Neutrophil (primary cell): Measurements from ENCODE around the gene GMFB.

Experiments used
- H3K27ac ChIP-seq: fragments of 200-600 bp; sonication (generic); 2 replicates; pipeline ENCODE4 v1.5.1; 2016; ENCODE audit warnings: mild to moderate bottlenecking, moderate library complexity
- H3K27me3 ChIP-seq: fragments of 200-600 bp; sonication (generic); 2 replicates; pipeline ENCODE4 v1.6.0; 2016; ENCODE audit warnings: mild to moderate bottlenecking
- H3K36me3 ChIP-seq: fragments of 200-600 bp; sonication (generic); 2 replicates; pipeline ENCODE4 v1.5.1; 2017
- H3K4me1 ChIP-seq, 2 experiments: fragments of 200-600 bp in 1 of 2; sonication (generic) in 1 of 2; 1 replicate in 1 of 2; 2 replicates in 1 of 2; pipeline versions ENCODE4 v1.5.1 to v1.6.1; 2013 to 2016; ENCODE audit warnings: low read depth in 1 of 2, low read length in 1 of 2, mild to moderate bottlenecking in 1 of 2, moderate library complexity in 1 of 2; ENCODE audit not compliant: control insufficient read depth in 1 of 2, insufficient read depth in 1 of 2
- H3K4me3 ChIP-seq, 2 experiments: fragments of 200-600 bp in 1 of 2; sonication (generic) in 1 of 2; 1 replicate in 1 of 2; 2 replicates in 1 of 2; pipeline ENCODE4 v1.5.1; 2013 to 2016; ENCODE audit warnings: low read depth in 1 of 2, low read length in 1 of 2, mild to moderate bottlenecking in 1 of 2, moderate library complexity in 1 of 2
- H3K9me3 ChIP-seq: fragments of 200-600 bp; sonication (generic); 2 replicates; pipeline ENCODE4 v1.5.1; 2016
- TF ChIP-seq, protein P1 (sequence below): fragments of 200-600 bp; sonication (generic); IDR thresholded peaks from 2 replicates; pipeline ENCODE4 v1.5.1; 2016; ENCODE audit warnings: antibody characterized with exemption

The GMFB gene

DNA sequence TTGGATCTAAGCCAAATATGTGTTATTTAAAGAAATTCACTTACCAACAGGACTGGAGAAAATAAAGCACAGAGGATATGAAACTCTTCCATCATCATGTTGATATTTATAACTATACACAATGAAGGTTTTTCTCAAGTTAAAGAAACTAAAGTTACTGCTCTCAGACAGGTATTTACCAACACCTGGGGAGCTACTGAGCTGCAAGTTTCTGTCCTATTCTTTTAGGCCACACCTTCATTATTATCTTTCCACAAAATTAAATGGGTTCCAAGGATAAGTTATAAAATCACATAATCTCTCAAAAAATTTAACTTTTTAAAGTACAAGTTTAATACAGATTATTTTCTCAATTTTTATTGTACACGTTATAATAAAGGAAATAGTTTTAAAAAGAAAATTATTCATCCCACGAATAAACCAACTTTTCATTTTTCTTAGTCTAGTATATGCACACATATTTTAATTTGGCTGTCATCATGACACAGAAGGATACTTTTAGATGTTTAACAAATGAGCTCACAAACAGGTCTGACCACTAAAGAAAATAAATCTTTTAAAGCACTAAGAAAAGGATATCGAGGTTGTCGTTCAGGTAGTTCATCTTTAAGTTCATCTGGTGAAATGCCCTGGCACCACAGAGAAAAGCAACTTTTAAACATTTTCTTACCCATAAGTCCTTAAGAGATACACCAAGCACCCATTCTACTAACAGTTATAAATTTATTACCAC is 7.8 kb downstream of the GMFB start:
- H3K27ac ChIP-seq: no peak overlapping the region

DNA sequence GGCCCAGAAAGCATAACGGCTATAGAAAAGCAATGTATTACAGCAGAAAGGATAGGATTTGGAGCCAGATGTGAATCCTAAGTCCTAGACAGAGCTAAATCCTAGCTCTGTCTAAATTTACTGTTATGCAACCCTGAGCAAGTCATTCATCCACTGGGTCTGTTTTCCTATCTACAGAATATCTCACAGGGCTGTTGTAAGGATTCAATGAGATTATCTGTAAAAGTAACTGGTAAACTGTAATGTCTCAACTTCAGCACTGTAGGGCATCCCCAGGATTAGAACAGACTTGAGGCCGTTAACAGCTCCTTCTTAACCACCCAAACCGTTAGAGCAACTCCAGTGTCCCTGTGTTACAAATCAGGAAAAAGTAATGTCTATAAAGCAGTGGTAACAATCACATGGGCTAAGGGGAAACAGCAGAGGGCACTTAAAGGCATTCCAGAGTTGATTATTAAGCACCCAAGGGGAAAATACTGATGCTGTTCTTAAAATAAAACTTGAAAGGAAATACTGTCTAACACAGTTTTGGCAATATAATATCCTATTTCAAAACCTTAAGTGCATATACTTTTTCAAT is 10.1 kb downstream of the GMFB start:
- Histone ChIP-seq H3K4me1 (peaks cover 17 to 23% of the 10 kb centered on the region in 2 experiments), H3K27me3 (no peaks in the 10 kb centered on the region), H3K4me3 (no peak overlapping the region), H3K27ac (peak overlapping the region; percentile 9), H3K36me3 (peaks cover 56% of the 10 kb centered on the region), H3K9me3 (no peaks in the 10 kb centered on the region)
- TF ChIP-seq, protein P1, sequence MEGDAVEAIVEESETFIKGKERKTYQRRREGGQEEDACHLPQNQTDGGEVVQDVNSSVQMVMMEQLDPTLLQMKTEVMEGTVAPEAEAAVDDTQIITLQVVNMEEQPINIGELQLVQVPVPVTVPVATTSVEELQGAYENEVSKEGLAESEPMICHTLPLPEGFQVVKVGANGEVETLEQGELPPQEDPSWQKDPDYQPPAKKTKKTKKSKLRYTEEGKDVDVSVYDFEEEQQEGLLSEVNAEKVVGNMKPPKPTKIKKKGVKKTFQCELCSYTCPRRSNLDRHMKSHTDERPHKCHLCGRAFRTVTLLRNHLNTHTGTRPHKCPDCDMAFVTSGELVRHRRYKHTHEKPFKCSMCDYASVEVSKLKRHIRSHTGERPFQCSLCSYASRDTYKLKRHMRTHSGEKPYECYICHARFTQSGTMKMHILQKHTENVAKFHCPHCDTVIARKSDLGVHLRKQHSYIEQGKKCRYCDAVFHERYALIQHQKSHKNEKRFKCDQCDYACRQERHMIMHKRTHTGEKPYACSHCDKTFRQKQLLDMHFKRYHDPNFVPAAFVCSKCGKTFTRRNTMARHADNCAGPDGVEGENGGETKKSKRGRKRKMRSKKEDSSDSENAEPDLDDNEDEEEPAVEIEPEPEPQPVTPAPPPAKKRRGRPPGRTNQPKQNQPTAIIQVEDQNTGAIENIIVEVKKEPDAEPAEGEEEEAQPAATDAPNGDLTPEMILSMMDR: no peak

More for the DNA sequence above, 7.8 kb downstream of the GMFB start:
- Histone ChIP-seq H3K27me3 (no peaks in the 10 kb centered on the region), H3K4me3 (no peak overlapping the region), H3K36me3 (peaks cover 56% of the 10 kb centered on the region), H3K4me1 (peaks cover 5 to 9% of the 10 kb centered on the region in 2 experiments), H3K9me3 (no peaks in the 10 kb centered on the region)
- TF ChIP-seq, protein P1: no peak

DNA sequence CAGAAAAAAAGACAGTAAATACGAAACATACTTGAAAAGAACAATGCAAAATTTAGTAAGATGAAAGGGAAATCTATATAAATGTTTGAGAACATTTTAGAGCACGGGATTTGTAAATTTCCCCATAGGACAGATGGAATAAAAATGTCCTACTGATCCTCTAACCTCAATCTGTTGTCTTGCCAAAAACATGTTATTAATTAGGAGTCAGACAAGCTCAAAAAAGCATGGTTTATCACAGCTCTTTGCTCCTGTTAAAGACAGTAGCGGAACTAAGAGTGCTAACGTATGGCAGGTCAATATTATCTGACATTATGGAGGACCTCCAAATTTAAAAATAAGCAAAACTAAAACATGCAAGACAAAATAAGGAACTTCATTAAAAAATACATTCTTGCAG is 12.9 kb downstream of the GMFB start:
- TF ChIP-seq, protein P1: no peak
- no peak overlapping the region for H3K4me3 ChIP-seq
- H3K4me1 ChIP-seq: peaks cover 17 to 23% of the 10 kb centered on the region in 2 experiments
- H3K27me3 ChIP-seq: no peaks in the 10 kb centered on the region
- H3K36me3 ChIP-seq: peaks cover 47% of the 10 kb centered on the region
- no peaks in the 10 kb centered on the region for H3K9me3 ChIP-seq
- peak overlapping the region; percentile 45 for H3K27ac ChIP-seq

DNA sequence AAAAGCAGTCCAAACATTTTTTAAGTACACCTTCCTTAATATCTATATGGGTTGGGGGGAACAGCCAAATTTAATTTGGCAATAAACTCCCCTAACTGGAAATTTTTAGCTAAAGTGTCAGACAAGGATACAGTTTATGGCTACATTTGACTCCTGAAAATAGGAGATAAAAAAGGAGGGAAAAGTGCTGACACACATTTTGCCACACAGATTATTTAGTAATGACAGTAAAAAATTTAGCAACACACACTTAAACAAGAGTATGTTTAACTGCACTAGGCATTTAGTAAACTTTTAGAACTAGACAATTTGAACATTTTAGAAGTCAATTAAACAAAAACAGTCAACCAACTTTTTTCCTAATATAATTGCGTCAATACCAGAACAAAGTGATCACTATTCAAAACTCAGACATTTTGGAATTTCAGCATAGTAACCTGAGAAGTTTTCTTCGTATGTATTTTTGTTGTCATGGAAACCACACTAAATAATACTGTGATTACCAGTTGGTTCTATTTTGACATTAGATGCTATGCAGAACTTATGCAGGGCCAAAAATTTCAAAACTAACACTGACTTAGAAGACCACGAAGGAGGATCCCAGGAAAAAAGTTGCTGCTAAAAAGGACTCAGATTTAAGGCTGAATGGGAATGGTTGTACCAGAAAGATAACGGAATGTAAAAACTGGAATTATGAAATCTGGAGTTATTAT is 13.4 kb downstream of the GMFB start:
- peaks cover 47% of the 10 kb centered on the region for H3K36me3 ChIP-seq
- H3K9me3 ChIP-seq: no peaks in the 10 kb centered on the region
- peaks cover 17 to 23% of the 10 kb centered on the region in 2 experiments for H3K4me1 ChIP-seq
- TF ChIP-seq, protein P1: no peak
- no peak overlapping the region for H3K4me3 ChIP-seq
- peak overlapping the region; percentile 45 for H3K27ac ChIP-seq
- H3K27me3 ChIP-seq: no peaks in the 10 kb centered on the region

DNA sequence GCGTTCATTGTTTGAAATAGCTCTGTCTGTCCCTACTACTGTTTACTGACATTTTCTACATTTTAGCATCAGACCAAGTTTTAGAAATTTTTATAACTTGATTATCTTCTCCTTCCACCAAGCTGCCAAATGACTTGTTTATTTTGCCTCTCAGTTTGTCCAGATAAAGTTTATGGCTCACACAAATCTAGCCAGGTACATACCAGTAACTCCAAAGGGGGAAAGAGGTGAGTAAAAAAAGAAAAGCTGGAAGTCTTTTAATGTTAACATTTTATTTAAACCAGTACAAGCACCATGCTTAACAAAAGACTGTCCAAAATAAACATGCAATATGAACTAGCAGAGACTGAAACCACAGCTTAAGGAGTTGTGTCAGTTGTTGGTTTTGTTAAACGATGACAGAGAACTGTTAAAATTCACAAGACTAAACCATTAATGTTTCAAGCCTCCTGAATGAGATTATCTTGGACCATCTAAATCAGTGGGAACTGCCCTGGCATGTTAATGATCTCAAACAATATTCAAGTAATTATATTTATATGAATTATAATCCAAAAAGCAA is 14.5 kb downstream of the GMFB start:
- Histone ChIP-seq H3K4me1 (peaks cover 17 to 23% of the 10 kb centered on the region in 2 experiments), H3K36me3 (peaks cover 38% of the 10 kb centered on the region), H3K27ac (no peak overlapping the region), H3K4me3 (no peak overlapping the region), H3K9me3 (no peaks in the 10 kb centered on the region), H3K27me3 (no peaks in the 10 kb centered on the region)
- TF ChIP-seq, protein P1: no peak
